Measurements from ENCODE around the gene LAMTOR3.

- TF ChIP-seq CTCF (conservative IDR thresholded peaks at IDR 0.05; ENCODE audit: low read length), result no peak
- TF ChIP-seq EZH2phosphoT487 (IDR thresholded peaks at IDR 0.05; ENCODE audit: borderline replicate concordance), result no peak
Measured at GRCh38 chr4:99893029-99893428, 1.2 kb downstream of the LAMTOR3 start.
